Fibroblast of peridontal ligament (primary cell): ENCODE measurements around the gene FGF13.

Experiments
- DNase-seq: peaks from one replicate; pipeline ENCODE4 v3.0.0-alpha.2; 2010; ENCODE audit errors: extremely low read depth

The FGF13 gene

DNA sequence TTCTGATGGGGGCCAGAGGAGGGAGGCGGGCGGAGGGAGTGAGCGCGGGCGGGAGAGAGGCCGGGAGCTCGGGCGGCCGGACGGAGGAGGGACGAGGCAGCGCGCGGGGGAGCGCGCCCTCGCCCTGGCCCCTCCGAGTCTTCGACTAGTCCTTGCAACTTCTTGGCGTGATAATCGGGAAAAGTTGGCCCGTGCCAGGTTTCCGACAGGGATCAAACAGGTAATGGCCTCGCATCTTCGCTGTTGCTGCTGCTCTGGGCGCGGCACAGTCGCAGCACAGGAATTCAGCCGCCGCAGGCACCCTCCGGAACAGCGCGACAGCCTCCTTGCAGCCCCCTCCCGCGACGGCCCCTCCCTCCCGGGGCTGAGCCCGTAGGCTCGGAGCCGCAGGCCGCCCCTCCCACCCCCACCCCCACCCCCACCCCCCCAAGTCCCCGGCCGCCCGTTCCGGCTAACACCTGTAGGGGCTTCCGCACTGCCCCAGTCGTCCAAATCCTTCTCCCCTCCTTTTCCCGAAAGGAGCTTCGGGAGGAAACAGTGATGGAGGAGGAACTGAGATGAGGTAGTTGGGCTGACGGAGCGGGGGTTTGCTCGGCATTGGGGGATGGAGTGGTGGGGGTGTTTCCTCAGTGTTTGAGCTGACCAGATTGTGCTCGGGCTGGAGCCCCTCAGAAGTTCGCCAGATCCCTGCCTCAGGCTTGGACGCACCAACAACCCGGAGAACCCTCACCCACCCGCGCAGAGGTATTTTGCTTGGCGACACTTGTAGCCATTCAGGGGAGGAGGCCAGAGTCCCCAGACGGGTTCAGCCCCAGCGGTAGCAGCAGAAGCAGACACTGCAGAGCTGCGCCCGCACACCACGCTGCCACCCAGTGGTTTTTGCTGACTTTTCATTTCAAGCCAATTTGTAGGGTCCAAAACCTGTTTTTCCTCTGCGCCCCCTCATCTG lies at the start of gene FGF13:
TSS of gene FGF13 (minus strand) at position 319 of the 949 bp plus-strand sequence. CDS start 714 bp downstream, outside the sequence.
- no peak for DNase-seq

DNA sequence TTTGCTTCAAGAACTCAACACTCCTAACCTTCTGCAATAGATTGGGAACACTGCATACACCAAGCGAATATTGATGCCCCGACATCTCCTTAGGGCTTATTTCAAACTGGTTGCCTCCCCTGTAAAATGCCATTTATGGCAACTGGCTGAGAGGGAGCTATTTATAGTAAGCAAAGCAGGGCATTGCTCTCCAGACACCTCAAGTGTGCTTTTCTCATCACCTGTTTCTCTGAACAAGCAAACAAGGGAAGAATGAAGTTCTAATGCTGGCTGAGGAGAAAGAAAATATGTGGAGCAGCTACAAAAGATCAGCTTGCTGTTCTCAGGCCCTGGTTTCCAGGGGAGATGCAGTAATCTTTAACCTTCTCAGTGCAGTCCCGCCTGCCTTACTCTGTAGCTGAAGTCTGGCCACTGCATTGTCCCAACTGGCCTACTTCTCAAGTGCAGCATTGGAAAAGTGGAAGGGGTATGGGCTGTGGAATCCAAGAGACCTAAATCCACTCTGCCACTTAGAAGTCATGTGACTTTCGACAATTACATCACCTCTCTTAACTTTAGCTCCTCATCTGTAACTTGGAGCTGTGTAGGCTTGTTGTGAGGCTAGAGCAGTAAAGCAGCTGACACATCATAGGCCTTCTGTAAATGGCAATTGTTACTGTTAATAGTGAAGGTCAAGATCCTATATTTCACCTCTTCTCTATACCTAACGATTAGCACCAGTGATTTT lies 47.9 kb upstream of the FGF13 start:
- no peak for DNase-seq

DNA sequence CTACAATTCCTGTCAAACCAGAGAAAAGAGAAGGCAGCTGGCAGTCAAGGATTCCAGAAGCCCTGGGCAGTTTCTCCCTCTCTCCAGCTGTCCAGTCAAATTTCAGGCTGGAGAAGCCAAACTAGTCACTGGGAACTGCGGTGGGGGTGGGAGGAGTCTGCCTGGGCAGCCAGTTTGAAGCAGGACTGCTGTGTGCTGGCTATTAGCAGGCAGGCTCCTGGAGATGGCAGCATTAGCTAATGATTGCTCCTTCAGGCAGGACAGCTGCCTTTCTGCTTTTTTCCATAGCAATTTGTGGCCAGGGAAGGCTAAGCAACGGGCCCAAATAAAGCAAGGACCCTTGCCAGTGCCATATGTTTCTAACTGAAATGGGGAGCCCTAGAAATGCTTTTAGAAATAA lies 44.7 kb upstream of the FGF13 start:
- DNase-seq = no peak

DNA sequence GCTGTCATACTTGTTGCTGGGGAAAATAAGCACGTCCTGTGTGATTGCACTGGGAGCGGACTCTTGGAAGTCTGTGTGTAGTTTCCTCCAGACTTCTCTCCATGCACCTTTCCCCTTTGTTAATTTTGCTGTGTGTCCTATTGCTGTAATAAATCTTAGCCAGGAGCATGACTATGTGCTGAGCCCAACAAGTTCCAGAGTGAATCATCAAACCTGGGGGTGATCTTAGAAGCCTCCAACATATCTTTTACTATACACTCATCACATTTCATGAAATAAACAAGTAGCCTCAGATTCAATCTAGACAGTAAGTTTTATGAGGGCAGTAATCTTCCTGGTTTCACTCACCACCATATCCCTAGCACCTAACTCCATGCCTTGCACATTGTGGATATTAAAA lies 43.3 kb upstream of the FGF13 start:
- DNase-seq = no peak

GRCh38 chrX:138748480-138748879 lies 37.0 kb upstream of the FGF13 start:
- no peak for DNase-seq

DNA sequence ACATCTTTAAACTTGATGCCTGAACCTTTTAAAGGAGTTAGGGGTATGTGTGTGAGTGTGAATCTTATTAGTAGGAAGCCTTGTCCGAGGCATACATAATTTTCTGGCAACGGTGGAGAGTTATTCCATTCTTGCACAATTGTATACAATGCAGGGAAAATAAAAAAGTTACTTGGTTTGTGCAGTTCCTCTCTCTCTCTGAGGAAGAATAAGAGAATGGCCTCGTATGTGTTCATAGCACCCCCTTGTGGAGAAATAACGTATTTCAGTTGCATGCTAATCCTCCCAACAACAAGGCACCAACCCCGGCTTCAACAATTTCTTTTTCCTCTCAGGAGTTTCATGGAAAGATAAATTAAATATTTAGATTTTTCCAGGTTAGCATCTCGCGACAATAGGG lies 33.7 kb upstream of the FGF13 start:
- DNase-seq = peak; percentile 32

DNA sequence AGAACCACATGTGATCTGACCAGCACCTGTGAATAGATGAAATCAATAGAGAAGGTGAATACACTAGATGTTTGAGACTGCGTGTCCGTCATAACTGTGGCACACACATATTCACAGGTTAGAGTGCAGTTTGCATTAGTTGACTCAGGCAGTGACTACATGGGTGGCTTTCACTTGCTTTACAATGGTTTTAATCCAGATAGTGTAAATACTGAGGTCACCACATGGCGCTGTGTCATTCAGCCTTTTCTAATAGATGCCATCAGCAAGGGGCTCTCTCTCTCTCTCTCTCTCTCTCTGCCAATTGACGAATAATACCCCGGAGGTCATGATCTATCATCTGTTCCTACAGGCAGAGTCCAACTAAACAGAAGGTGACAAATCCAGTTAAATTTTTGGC lies 30.7 kb upstream of the FGF13 start:
- DNase-seq = no peak

DNA sequence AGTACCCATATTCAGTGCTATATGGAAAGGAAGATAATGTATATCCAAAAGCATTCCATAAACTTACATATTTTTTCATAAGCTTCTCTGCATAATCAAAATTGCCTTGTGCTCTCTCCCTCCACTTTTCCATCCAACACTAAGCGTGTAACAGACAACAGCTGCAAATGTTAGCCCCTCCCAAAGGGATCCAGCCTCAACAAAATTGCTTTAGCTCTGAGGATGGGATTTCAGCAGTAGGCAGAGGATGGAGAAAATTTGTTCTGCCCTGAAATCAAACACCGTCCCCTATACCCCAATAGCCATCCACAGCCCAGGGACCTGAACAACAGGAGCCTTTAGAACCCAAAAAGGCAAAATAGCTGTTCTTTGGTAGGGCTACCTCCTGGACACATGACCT lies 28.8 kb upstream of the FGF13 start:
- DNase-seq = no peak

DNA sequence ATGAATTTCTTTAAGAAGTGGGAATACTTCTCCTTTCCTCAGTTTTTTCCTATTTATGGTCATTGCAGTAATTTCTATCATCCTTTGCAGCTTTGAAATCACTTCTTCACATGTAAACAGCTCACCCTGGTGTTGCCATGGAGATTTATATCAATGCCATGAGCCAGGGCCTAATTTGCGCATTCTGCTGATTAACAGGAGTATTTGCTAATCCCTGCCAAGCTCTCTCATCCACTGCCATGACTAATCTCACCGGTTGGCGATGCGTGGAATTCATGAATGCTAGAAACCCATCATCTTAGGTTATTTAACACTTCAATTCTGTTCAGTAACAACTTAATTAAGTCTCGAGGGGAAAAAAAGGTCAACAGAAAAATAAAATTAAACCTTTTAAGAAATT lies 11.8 kb upstream of the FGF13 start:
- no peak for DNase-seq

- DNase-seq = no peak
These were observed 7.9 kb upstream of the FGF13 start for GRCh38 chrX:138719396-138719795.

DNA sequence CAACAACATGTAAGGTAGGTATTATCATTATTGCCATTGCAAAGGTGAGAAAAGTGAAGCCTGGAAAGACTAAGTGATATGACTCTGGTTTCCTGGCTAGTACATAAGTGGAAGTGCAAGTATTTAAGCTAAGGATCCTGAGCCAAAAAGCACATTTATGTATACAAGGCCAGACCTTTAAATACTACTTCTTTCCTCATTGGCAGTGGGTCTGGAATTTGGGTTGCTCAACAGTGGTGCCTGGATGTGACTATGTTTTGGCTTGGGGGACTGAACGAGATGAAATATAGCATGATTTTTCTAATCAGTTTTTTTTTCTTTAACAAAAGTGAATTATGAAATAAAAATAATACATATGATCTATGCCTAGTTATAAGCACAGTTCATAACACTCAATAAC lies 7.4 kb upstream of the FGF13 start:
- DNase-seq = no peak

GRCh38 chrX:138710866-138711341 lies 613 bp downstream of the FGF13 start:
- no peak for DNase-seq

GRCh38 chrX:138709886-138710791 lies 1.4 kb downstream of the FGF13 start:
- no peak for DNase-seq

DNA sequence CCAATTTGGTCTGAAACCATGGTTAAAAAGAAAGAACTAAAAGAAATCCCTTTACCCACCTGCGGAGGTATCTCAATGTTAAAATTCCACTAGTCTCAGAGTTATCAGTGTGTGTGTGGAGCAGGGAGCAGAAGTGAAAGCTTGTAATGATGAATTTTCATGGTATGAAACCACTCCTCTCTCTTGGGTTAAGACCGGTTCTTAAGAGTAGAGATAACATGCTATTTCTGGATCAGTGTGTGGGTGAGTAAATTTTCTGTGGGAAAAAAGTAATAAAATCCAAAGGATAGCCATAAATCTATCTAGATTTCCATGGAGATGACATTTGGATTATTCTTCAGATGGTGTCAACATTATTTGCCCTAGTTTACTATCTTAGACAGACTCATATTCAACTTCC lies 3.2 kb downstream of the FGF13 start:
- no peak for DNase-seq

DNA sequence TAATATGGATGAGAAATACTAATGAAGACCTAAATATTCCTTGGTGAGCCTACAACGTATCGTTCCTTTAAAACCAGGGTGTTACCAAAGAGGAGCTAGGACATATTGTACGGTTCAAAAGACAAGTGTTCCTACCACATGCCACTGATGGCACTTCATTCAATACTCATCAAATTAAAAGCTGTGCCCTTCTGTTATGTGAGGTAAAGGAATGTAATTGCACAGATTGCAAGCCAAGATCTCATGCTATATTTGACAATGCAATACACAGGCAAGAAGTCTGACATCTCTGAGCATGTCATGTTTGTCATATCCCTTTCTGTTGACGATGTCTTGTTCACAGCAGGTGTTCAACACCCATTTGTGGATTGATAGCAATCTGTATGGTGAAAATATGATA lies 6.9 kb downstream of the FGF13 start:
- no peak for DNase-seq

- DNase-seq = no peak
These were observed 7.4 kb downstream of the FGF13 start for GRCh38 chrX:138704101-138704500.

DNA sequence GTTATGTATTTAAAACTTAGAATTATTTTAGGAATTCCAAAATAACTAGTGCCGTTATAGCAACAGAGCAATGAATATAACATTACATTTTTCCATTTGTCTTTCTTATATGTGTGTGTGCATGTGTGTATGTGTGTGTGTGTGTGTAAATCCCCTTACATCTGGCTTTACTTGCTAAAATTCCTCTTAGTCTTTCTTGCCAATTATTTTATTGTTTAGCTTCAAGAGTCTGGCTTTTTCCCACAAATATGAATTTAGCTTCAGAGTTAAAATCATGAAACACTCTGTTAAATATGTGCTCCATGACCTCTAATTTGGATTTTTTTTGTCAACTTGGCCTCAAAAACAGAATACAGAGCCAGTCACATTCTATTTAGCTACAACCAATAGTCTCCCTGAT lies 18.9 kb downstream of the FGF13 start:
- DNase-seq = no peak

- no peak for DNase-seq
These were observed 20.3 kb downstream of the FGF13 start for GRCh38 chrX:138691186-138691585.

DNA sequence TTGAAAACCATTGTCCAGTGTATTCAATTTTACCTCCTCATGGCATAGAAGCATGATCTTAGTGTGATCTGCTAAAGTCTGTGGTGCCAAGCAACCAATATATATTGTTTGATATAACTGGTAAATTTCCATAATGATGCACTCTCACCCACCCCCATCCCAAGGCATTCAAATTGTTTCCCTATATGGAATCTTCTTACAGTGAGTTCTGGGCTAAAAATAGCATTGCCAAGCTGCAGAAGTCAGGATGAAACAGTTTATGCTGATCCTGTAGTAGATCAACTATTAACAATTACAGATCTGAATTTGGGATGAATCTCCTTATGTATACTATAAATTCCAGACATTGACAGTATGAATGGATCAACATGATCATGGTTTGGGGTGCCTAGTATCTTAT lies 20.9 kb downstream of the FGF13 start:
- no peak for DNase-seq

- DNase-seq = no peak
These were observed 27.9 kb downstream of the FGF13 start for GRCh38 chrX:138683600-138683999.

- no peak for DNase-seq
These were observed 41.8 kb downstream of the FGF13 start for GRCh38 chrX:138669693-138670092.

DNA sequence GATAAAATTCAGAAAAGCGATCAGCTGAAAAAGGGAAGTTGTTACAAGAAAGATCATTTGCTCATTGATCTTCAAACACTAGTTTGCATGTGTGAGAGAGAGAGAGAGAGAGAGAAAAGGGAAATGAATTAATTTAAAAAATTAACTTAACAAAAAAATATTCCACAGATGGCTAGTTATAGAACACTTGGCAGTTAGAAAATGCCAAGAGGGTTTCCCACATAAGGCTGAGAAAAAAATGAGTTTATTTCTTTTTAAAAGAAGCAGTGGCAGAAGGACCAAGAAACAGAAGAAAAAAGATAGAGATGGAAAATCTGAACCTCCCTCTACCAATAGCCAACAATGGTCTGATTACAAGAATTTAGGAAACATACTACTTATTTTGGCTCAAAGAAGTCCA lies 47.1 kb downstream of the FGF13 start:
- no peak for DNase-seq
